Cardiac muscle cell (in vitro differentiated cells and primary cell): ENCODE results near the gene KCNJ3. TPM values are rescaled to one million over a fixed set of nuclear protein-coding genes. Genes with fewer than 3 reads are reported as not detected.

ENCODE experiments used
- DNase-seq, 2 donors: peaks; one replicate each; pipeline versions ENCODE4 v3.0.0 to v3.0.0-alpha.2; 2010 to 2017; ENCODE audit warnings: low read depth in 1 of 2, low spot score in 1 of 2
- H3K27ac ChIP-seq: fragments of 200-600 bp; sonication (generic); 2 replicates; pipeline ENCODE4 v1.5.1; 2016
- H3K27me3 ChIP-seq: fragments of 200-600 bp; sonication (generic); 2 replicates; pipeline ENCODE4 v1.6.0; 2016; ENCODE audit warnings: control low read depth
- H3K36me3 ChIP-seq: fragments of 200-600 bp; sonication (generic); 2 replicates; pipeline ENCODE4 v1.5.1; 2016; ENCODE audit warnings: control low read depth
- H3K4me1 ChIP-seq: fragments of 200-600 bp; sonication (generic); 2 replicates; pipeline ENCODE4 v1.8.1; 2017; ENCODE audit warnings: low read depth, mild to moderate bottlenecking, mixed run types
- H3K4me3 ChIP-seq: fragments of 200-600 bp; sonication (generic); 2 replicates; pipeline ENCODE4 v1.5.1; 2016; ENCODE audit warnings: mild to moderate bottlenecking
- H3K9me3 ChIP-seq: fragments of 200-600 bp; sonication (generic); 2 replicates; pipeline ENCODE4 v1.5.1; 2017; ENCODE audit warnings: low read depth, mild to moderate bottlenecking, control low read depth
- polyA plus RNA-seq: library from polyadenylated mRNA; unstranded; fragments of >200 nt; fragmentation: Nextera tagmentation; extraction: Ambion mirVana; gene quantifications from 2 replicates; pipeline ENCODE4 v1.2.1, GENCODE V29; 2016
- total RNA-seq: library from RNA; depleted of rRNA; stranded (reverse); fragments of >200 nt; gene quantifications from 2 replicates; pipeline ENCODE4 v1.2.3, GENCODE V29; 2016
- TF ChIP-seq, protein P1 (sequence below): IDR thresholded peaks from 2 replicates; pipeline ENCODE4 v1.5.1; 2012; ENCODE audit warnings: low read depth, mild to moderate bottlenecking, low read length

KCNJ3 gene, protein sequence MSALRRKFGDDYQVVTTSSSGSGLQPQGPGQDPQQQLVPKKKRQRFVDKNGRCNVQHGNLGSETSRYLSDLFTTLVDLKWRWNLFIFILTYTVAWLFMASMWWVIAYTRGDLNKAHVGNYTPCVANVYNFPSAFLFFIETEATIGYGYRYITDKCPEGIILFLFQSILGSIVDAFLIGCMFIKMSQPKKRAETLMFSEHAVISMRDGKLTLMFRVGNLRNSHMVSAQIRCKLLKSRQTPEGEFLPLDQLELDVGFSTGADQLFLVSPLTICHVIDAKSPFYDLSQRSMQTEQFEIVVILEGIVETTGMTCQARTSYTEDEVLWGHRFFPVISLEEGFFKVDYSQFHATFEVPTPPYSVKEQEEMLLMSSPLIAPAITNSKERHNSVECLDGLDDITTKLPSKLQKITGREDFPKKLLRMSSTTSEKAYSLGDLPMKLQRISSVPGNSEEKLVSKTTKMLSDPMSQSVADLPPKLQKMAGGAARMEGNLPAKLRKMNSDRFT
- total RNA-seq (1.9 and 3.3 TPM in 2 replicates), polyA plus RNA-seq (0.54 and 2.0 TPM in 2 replicates)

DNA sequence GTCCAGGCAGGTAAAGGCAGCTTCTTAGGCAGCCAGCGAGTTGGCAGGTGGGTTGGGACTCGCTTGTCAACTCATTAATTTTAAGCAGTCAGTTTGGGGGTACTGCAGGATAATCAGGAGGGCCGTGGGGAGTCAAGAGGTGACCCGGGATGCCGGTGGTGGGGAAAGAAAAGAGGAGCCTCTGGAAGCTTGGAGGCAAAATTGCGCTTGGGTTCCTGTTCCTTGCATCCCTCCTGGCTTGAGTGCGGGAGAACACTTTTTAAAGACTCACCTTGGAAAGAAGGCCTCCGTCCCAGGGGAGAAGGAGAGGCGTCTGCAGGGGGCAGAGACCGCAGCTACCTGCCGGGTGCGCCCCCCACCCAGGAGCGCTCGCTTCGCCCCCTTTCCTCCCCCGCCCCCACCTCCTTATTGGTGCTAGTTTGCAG is at the start of gene KCNJ3:
TSS of gene KCNJ3 (plus strand) at position 400 of the 425 bp plus-strand sequence. CDS start 81 bp downstream, outside the sequence.
- DNase-seq, result peak in 1 of 2 donors; percentile 30
- peaks cover 6% of the 10 kb centered on the region for H3K4me1 ChIP-seq
- H3K27me3 ChIP-seq, result peaks cover 69% of the 10 kb centered on the region

DNA sequence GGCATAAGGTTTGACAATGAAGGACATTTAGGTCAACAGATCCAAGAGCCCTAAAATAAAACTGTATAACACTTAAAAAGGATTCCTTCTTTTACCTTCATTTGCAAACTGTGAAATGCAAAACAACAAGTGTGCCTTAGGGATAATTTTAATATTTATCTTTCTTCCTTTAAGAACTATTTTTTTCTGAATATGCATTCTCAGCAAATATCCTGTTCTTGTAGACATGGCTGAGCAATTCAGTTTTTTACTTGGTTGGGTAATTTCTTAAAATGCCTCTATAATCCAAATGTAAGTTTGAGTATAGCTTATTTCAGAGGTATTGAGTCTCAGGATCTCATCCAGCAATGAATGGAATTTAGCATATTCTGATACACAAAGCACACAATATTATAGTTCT is 43.0 kb upstream of the KCNJ3 start:
- TF ChIP-seq, protein P1, sequence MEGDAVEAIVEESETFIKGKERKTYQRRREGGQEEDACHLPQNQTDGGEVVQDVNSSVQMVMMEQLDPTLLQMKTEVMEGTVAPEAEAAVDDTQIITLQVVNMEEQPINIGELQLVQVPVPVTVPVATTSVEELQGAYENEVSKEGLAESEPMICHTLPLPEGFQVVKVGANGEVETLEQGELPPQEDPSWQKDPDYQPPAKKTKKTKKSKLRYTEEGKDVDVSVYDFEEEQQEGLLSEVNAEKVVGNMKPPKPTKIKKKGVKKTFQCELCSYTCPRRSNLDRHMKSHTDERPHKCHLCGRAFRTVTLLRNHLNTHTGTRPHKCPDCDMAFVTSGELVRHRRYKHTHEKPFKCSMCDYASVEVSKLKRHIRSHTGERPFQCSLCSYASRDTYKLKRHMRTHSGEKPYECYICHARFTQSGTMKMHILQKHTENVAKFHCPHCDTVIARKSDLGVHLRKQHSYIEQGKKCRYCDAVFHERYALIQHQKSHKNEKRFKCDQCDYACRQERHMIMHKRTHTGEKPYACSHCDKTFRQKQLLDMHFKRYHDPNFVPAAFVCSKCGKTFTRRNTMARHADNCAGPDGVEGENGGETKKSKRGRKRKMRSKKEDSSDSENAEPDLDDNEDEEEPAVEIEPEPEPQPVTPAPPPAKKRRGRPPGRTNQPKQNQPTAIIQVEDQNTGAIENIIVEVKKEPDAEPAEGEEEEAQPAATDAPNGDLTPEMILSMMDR, result no peak
- H3K4me1 ChIP-seq, result no peaks in the 10 kb centered on the region
- H3K9me3 ChIP-seq, result no peaks in the 10 kb centered on the region
- H3K4me3 ChIP-seq, result no peak overlapping the region
- H3K27ac ChIP-seq, result no peak overlapping the region
- no peaks in the 10 kb centered on the region for H3K36me3 ChIP-seq
- no peaks in the 10 kb centered on the region for H3K27me3 ChIP-seq
- no peak for DNase-seq

More for the DNA sequence above, at the start of gene KCNJ3:
- H3K4me3 ChIP-seq, result peak within 1 kb of the TSS; percentile 52
- TF ChIP-seq, protein P1, result no peak
- H3K9me3 ChIP-seq, result no peaks in the 10 kb centered on the region
- no peaks in the 10 kb centered on the region for H3K36me3 ChIP-seq
- H3K27ac ChIP-seq, result no peak within 1 kb of the TSS

DNA sequence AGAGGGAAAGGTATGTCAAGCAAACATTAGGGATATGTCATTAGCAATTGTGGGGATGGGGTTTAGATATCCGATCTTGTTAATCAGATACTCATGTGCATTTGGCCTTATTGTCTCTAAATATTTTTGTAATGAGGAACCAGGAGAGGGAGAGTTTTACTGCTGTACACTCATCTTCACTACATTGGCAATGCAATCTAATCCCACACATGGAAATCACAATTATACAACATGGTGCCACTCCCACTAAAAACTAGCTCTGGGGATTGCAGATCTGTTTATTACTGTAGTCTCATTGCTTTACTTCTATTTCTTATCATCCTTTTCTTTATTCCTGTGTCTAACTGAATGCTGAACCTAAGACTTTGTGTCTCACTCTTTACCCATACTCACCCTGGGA is 39.6 kb upstream of the KCNJ3 start:
- peaks cover 7% of the 10 kb centered on the region for H3K4me1 ChIP-seq
- H3K9me3 ChIP-seq, result no peaks in the 10 kb centered on the region
- TF ChIP-seq, protein P1, result no peak
- no peaks in the 10 kb centered on the region for H3K27me3 ChIP-seq
- no peaks in the 10 kb centered on the region for H3K36me3 ChIP-seq
- no peak for DNase-seq
- no peak overlapping the region for H3K27ac ChIP-seq
- H3K4me3 ChIP-seq, result no peak overlapping the region

DNA sequence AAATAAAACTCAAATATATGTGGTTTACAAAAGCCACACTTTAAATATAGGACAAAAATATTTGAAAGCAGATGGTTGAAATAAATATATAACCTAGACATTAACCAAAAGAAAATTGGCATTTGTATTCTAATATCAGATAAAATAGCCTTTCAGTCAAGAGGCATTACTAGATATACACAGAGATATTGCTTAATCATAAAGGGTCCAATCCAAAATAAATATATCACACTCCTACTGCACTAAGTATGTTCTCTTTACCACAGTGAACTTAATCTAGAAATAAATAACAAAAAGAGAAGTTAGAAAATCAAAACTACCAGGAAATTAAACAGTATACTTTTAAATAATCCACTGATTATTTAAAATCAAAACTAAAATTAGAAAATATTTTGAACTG is 34.2 kb upstream of the KCNJ3 start:
- Histone ChIP-seq H3K9me3 (no peaks in the 10 kb centered on the region), H3K27ac (no peak overlapping the region), H3K4me3 (no peak overlapping the region), H3K4me1 (peaks cover 7% of the 10 kb centered on the region), H3K27me3 (no peaks in the 10 kb centered on the region), H3K36me3 (no peaks in the 10 kb centered on the region)
- DNase-seq, result no peak
- TF ChIP-seq, protein P1, result no peak

DNA sequence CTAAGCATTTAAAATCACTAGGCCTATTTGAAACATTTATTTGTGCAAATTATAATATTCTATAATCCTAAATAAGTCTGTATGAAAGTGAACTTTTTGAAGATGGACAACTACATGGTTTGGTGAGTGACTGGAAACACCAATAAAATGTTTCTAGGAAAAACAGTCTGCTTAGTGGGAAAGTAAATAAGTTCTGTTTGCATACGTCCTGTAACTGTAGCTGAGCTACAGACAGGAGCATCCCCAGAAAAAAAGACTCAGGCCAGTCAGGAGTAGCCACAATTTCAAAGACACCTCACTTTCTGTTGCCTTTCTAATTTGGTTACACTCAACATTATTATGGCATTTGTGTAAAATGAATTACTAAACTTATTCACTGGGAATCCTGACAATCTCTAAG is 28.4 kb upstream of the KCNJ3 start:
- TF ChIP-seq, protein P1, result no peak
- no peaks in the 10 kb centered on the region for H3K4me1 ChIP-seq
- no peak for DNase-seq
- no peaks in the 10 kb centered on the region for H3K36me3 ChIP-seq
- H3K4me3 ChIP-seq, result no peak overlapping the region
- H3K27ac ChIP-seq, result no peak overlapping the region
- H3K9me3 ChIP-seq, result no peaks in the 10 kb centered on the region
- H3K27me3 ChIP-seq, result no peaks in the 10 kb centered on the region
